ENCODE data around the gene GABRA4. TPM values are rescaled to one million over a fixed set of nuclear protein-coding genes. Genes with fewer than 3 reads are reported as not detected.

GABRA4 gene
- total and polyA plus RNA-seq, 10 of the 15 experiments (the other 5 are each of a cell fraction or from before 2014, with no cell fraction given), result 0.69 to 14.6 (median 1.1) TPM

DNA sequence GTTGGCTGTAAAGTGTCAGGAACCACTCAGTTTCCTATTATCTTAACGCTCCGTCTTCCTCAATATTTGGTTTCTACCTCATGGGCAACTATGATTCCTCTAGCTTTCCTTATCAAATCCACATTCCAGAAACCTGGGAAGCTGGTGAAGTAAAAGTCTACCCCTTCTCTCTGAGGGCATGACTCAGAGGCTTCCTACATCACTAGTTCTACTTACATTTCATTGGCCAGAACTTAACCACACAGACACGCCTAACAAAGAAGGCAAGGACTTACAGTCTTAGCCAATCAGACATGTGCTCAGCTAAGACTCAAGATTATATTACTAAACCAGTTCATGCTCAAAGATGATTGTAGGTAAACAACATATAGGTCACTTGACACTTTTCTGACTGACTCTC lies 114.7 kb downstream of the GABRA4 start:
- no peaks in the 10 kb centered on the region for H3K4me1 ChIP-seq (ENCODE audit: control insufficient read depth, insufficient read depth, low read length)
- DNase-seq (ENCODE audit: low read depth, low spot score) (no peak), ATAC-seq (no peak), FAIRE-seq (no peak)
- ChIA-PET CTCF (no interaction called here), POLR2A (no interaction called here), RAD21 (ENCODE audit: unreplicated experiment) (no interaction called here), SMC1A (ENCODE audit: uncharacterized antibody, unreplicated experiment) (no interaction called here)
- TF ChIP-seq ATF7 (IDR thresholded peaks at IDR 0.05; ENCODE audit: low read depth) (no peak), STAT1 (conservative IDR thresholded peaks at IDR 0.05) (no peak), BMI1 (IDR thresholded peaks at IDR 0.05; ENCODE audit: borderline replicate concordance) (no peak), CHD1 (IDR thresholded peaks at IDR 0.05; ENCODE audit: low read depth, low read length) (no peak), PAX8 (IDR thresholded peaks at IDR 0.05) (no peak), LARP7 (IDR thresholded peaks at IDR 0.05) (no peak), BCL11A (IDR thresholded peaks at IDR 0.05; ENCODE audit: low read depth, low read length) (no peak), NFIC (IDR thresholded peaks at IDR 0.05; ENCODE audit: low read depth, low read length) (no peak), SMAD1 (IDR thresholded peaks at IDR 0.05; ENCODE audit: low read depth, partially characterized antibody) (no peak), CREM (IDR thresholded peaks at IDR 0.05; ENCODE audit: low read depth) (no peak), EED (IDR thresholded peaks at IDR 0.05; ENCODE audit: low read depth) (no peak), RUNX3 (IDR thresholded peaks at IDR 0.05; ENCODE audit: low read length) (no peak), IRF4 (IDR thresholded peaks at IDR 0.05; ENCODE audit: low read depth, low read length) (no peak)
- TF ChIP-seq, protein P1, sequence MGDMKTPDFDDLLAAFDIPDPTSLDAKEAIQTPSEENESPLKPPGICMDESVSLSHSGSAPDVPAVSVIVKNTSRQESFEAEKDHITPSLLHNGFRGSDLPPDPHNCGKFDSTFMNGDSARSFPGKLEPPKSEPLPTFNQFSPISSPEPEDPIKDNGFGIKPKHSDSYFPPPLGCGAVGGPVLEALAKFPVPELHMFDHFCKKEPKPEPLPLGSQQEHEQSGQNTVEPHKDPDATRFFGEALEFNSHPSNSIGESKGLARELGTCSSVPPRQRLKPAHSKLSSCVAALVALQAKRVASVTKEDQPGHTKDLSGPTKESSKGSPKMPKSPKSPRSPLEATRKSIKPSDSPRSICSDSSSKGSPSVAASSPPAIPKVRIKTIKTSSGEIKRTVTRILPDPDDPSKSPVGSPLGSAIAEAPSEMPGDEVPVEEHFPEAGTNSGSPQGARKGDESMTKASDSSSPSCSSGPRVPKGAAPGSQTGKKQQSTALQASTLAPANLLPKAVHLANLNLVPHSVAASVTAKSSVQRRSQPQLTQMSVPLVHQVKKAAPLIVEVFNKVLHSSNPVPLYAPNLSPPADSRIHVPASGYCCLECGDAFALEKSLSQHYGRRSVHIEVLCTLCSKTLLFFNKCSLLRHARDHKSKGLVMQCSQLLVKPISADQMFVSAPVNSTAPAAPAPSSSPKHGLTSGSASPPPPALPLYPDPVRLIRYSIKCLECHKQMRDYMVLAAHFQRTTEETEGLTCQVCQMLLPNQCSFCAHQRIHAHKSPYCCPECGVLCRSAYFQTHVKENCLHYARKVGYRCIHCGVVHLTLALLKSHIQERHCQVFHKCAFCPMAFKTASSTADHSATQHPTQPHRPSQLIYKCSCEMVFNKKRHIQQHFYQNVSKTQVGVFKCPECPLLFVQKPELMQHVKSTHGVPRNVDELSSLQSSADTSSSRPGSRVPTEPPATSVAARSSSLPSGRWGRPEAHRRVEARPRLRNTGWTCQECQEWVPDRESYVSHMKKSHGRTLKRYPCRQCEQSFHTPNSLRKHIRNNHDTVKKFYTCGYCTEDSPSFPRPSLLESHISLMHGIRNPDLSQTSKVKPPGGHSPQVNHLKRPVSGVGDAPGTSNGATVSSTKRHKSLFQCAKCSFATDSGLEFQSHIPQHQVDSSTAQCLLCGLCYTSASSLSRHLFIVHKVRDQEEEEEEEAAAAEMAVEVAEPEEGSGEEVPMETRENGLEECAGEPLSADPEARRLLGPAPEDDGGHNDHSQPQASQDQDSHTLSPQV (IDR thresholded peaks at IDR 0.05), result no peak
- TF ChIP-seq, protein P2, sequence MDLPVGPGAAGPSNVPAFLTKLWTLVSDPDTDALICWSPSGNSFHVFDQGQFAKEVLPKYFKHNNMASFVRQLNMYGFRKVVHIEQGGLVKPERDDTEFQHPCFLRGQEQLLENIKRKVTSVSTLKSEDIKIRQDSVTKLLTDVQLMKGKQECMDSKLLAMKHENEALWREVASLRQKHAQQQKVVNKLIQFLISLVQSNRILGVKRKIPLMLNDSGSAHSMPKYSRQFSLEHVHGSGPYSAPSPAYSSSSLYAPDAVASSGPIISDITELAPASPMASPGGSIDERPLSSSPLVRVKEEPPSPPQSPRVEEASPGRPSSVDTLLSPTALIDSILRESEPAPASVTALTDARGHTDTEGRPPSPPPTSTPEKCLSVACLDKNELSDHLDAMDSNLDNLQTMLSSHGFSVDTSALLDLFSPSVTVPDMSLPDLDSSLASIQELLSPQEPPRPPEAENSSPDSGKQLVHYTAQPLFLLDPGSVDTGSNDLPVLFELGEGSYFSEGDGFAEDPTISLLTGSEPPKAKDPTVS (IDR thresholded peaks at IDR 0.05; ENCODE audit: low read depth, low read length), result no peak
- TF ChIP-seq, protein P3, sequence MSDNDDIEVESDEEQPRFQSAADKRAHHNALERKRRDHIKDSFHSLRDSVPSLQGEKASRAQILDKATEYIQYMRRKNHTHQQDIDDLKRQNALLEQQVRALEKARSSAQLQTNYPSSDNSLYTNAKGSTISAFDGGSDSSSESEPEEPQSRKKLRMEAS (IDR thresholded peaks at IDR 0.05; ENCODE audit: low read depth, low read length), result no peak
- TF ChIP-seq, protein P4, sequence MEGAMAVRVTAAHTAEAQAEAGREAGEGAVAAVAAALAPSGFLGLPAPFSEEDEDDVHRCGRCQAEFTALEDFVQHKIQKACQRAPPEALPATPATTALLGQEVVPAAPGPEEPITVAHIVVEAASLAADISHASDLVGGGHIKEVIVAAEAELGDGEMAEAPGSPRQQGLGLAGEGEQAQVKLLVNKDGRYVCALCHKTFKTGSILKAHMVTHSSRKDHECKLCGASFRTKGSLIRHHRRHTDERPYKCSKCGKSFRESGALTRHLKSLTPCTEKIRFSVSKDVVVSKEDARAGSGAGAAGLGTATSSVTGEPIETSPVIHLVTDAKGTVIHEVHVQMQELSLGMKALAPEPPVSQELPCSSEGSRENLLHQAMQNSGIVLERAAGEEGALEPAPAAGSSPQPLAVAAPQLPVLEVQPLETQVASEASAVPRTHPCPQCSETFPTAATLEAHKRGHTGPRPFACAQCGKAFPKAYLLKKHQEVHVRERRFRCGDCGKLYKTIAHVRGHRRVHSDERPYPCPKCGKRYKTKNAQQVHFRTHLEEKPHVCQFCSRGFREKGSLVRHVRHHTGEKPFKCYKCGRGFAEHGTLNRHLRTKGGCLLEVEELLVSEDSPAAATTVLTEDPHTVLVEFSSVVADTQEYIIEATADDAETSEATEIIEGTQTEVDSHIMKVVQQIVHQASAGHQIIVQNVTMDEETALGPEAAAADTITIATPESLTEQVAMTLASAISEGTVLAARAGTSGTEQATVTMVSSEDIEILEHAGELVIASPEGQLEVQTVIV (IDR thresholded peaks at IDR 0.05; ENCODE audit: borderline replicate concordance, partially characterized antibody), result no peak
- no peaks in the 10 kb centered on the region for H3K79me2 ChIP-seq (ENCODE audit: control insufficient read depth, insufficient read depth, low read length)
- no peak overlapping the region for H3K9ac ChIP-seq (ENCODE audit: control insufficient read depth, insufficient read depth, low read length)
- no peak overlapping the region for H3K4me2 ChIP-seq (ENCODE audit: control insufficient read depth, insufficient read depth)
- in situ Hi-C loops (cut with MboI) (no loop called here), intact Hi-C loops (cut with micrococcal nuclease; ENCODE audit: unreplicated experiment) (no loop called here)
- H4K20me1 ChIP-seq (ENCODE audit: control insufficient read depth, insufficient read depth), result no peaks in the 10 kb centered on the region
- no TSS peak for BruUV-seq (replicated peaks)
- H2AFZ ChIP-seq (ENCODE audit: control insufficient read depth, low read depth, low read length), result no peak overlapping the region
- WGBS (ENCODE audit: insufficient coverage, insufficient replicate concordance, low lambda C conversion rate, missing lambda C conversion rate), result 67% methylated on average over 3 of the region's 3 CpGs
- no peaks in the 10 kb centered on the region for H3K9me3 ChIP-seq (replicated peaks; ENCODE audit: control insufficient read depth, insufficient read depth, low read length)
- H3K27ac ChIP-seq (ENCODE audit: control insufficient read depth, insufficient read depth), result no peak overlapping the region
- no peak overlapping the region for H3K4me3 ChIP-seq
- H3K36me3 ChIP-seq (ENCODE audit: control insufficient read depth in 2 of 2, insufficient read depth in 2 of 2, low read length in 1 of 2), result no peaks in the 10 kb centered on the region
- H3K27me3 ChIP-seq (replicated peaks in 1 of 2; ENCODE audit: control insufficient read depth in 2 of 2, insufficient read depth in 2 of 2, low read length in 1 of 2), result no peaks in the 10 kb centered on the region
